ENCODE data around the gene ZNRF1.

- TF ChIP-seq GLIS3 (CRISPR knock-in tag; IDR thresholded peaks at IDR 0.05), result no peak
- no peak for TF ChIP-seq SNAI2 (CRISPR knock-in tag; IDR thresholded peaks at IDR 0.05)
- TF ChIP-seq, protein P1, sequence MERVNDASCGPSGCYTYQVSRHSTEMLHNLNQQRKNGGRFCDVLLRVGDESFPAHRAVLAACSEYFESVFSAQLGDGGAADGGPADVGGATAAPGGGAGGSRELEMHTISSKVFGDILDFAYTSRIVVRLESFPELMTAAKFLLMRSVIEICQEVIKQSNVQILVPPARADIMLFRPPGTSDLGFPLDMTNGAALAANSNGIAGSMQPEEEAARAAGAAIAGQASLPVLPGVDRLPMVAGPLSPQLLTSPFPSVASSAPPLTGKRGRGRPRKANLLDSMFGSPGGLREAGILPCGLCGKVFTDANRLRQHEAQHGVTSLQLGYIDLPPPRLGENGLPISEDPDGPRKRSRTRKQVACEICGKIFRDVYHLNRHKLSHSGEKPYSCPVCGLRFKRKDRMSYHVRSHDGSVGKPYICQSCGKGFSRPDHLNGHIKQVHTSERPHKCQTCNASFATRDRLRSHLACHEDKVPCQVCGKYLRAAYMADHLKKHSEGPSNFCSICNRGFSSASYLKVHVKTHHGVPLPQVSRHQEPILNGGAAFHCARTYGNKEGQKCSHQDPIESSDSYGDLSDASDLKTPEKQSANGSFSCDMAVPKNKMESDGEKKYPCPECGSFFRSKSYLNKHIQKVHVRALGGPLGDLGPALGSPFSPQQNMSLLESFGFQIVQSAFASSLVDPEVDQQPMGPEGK (CRISPR knock-in tag; IDR thresholded peaks at IDR 0.05; ENCODE audit: borderline replicate concordance), result no peak
- TF ChIP-seq, protein P2, sequence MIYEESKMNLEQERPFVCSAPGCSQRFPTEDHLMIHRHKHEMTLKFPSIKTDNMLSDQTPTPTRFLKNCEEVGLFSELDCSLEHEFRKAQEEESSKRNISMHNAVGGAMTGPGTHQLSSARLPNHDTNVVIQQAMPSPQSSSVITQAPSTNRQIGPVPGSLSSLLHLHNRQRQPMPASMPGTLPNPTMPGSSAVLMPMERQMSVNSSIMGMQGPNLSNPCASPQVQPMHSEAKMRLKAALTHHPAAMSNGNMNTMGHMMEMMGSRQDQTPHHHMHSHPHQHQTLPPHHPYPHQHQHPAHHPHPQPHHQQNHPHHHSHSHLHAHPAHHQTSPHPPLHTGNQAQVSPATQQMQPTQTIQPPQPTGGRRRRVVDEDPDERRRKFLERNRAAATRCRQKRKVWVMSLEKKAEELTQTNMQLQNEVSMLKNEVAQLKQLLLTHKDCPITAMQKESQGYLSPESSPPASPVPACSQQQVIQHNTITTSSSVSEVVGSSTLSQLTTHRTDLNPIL (CRISPR knock-in tag; IDR thresholded peaks at IDR 0.05; ENCODE audit: low read depth), result no peak
- no peak for TF ChIP-seq RARB (CRISPR knock-in tag; IDR thresholded peaks at IDR 0.05)
- TF ChIP-seq TOX (CRISPR knock-in tag; IDR thresholded peaks at IDR 0.05; ENCODE audit: borderline replicate concordance), result no peak
- TF ChIP-seq ISL1 (CRISPR knock-in tag; IDR thresholded peaks at IDR 0.05), result no peak
- TF ChIP-seq CSRNP3 (CRISPR knock-in tag; IDR thresholded peaks at IDR 0.05), result no peak
- no peak for TF ChIP-seq ZC3H10 (CRISPR knock-in tag; IDR thresholded peaks at IDR 0.05)
- no peak for TF ChIP-seq ESRRG (CRISPR knock-in tag; IDR thresholded peaks at IDR 0.05)
- TF ChIP-seq, protein P3, sequence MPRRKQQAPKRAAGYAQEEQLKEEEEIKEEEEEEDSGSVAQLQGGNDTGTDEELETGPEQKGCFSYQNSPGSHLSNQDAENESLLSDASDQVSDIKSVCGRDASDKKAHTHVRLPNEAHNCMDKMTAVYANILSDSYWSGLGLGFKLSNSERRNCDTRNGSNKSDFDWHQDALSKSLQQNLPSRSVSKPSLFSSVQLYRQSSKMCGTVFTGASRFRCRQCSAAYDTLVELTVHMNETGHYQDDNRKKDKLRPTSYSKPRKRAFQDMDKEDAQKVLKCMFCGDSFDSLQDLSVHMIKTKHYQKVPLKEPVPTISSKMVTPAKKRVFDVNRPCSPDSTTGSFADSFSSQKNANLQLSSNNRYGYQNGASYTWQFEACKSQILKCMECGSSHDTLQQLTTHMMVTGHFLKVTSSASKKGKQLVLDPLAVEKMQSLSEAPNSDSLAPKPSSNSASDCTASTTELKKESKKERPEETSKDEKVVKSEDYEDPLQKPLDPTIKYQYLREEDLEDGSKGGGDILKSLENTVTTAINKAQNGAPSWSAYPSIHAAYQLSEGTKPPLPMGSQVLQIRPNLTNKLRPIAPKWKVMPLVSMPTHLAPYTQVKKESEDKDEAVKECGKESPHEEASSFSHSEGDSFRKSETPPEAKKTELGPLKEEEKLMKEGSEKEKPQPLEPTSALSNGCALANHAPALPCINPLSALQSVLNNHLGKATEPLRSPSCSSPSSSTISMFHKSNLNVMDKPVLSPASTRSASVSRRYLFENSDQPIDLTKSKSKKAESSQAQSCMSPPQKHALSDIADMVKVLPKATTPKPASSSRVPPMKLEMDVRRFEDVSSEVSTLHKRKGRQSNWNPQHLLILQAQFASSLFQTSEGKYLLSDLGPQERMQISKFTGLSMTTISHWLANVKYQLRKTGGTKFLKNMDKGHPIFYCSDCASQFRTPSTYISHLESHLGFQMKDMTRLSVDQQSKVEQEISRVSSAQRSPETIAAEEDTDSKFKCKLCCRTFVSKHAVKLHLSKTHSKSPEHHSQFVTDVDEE (CRISPR knock-in tag; IDR thresholded peaks at IDR 0.05), result no peak
These were observed 103.8 kb downstream of the ZNRF1 start for GRCh38 chr16:75102595-75102994.

All from SK-N-SH treated with all-trans-retinoic acid at 6 μM for 48 hours (cell line).